ENCODE measurements around the gene KCP.

GRCh38 chr7:128844777-128845311 is 65.7 kb downstream of the KCP start:
- no peak for TF ChIP-seq CTCF (IDR thresholded peaks at IDR 0.05; ENCODE audit: low read depth, low read length)
- no peak for TF ChIP-seq EZH2phosphoT487 (IDR thresholded peaks at IDR 0.05; ENCODE audit: low read depth)

Data from OCI-LY3 (cell line).